ENCODE measurements around the gene SEC22B. TPM values are rescaled to one million over a fixed set of nuclear protein-coding genes. Genes with fewer than 3 reads are reported as not detected.
A peak's percentile ranks its signal among the peaks of the same experiment; 100 is the strongest.
"Not testable (repeated sequence)": the region's sequence is repeated elsewhere in the genome, so short reads cannot be mapped to it uniquely, and the experiment has no call there.

Gene SEC22B
- total and polyA plus RNA-seq, 4 donors, result 25.1 to 39.1 (median 25.7) TPM

DNA sequence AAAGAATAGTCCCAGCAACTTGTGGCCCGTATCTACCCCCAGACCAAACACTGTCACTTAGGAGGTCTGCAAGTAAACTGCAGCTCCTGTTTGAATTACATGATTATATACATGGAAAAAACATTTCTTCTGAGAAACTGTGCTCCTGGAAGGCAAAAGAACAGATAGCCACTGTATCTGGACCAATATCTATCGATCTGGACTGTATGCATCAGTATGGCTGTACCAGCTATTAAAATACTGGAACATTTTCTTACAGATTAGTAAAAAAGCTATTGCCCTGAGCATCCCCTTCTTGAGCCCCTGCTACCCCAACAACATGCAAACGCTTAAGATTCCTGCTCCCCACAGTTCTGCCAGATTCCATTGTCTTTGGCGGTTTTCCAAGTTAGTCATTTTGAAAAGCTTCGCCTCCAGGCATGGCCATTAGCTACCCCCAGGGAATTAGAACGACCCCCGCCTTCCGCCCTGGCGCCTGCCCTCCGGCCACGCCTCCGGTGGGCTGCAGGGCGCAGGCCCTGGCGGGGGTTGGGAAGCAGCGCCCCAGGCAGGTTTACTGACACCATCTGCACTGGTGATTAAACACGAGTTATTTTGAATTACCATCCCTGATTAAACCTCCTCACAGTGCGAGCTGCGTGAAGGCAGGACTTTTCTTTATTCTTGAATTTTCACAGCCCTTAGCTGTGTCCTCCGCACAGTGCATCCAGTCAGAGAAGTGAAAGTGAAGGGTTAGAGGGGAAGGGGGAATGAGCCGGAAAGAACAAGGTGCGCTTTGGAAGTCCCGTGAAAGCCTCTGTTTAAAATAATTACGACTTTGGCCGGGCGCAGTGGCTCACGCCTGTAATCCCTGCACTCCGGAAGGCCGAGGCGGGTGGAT lies 3.7 kb upstream of the SEC22B start:
- not testable (repeated sequence) for H3K9me3 ChIP-seq (ENCODE audit: control insufficient read depth, insufficient read depth, low read length); H3K4me3 ChIP-seq (ENCODE audit: low read depth, low read length); H3K27me3 ChIP-seq (ENCODE audit: control insufficient read depth, insufficient read depth, low read length); H3K4me1 ChIP-seq (ENCODE audit: control insufficient read depth, insufficient read depth, low read length); H3K36me3 ChIP-seq (ENCODE audit: control insufficient read depth, insufficient read depth, low read length)
- peak overlapping the region; percentile 60 for H3K27ac ChIP-seq (ENCODE audit: low read depth, low read length)
- peak in 2 of 6 donors; percentile 72 to 75 for DNase-seq (ENCODE audit: low read depth in 4 of 6, low spot score in 6 of 6)
- 6% methylated on average over 7 of the region's 29 CpGs for WGBS (ENCODE audit: insufficient coverage)

DNA sequence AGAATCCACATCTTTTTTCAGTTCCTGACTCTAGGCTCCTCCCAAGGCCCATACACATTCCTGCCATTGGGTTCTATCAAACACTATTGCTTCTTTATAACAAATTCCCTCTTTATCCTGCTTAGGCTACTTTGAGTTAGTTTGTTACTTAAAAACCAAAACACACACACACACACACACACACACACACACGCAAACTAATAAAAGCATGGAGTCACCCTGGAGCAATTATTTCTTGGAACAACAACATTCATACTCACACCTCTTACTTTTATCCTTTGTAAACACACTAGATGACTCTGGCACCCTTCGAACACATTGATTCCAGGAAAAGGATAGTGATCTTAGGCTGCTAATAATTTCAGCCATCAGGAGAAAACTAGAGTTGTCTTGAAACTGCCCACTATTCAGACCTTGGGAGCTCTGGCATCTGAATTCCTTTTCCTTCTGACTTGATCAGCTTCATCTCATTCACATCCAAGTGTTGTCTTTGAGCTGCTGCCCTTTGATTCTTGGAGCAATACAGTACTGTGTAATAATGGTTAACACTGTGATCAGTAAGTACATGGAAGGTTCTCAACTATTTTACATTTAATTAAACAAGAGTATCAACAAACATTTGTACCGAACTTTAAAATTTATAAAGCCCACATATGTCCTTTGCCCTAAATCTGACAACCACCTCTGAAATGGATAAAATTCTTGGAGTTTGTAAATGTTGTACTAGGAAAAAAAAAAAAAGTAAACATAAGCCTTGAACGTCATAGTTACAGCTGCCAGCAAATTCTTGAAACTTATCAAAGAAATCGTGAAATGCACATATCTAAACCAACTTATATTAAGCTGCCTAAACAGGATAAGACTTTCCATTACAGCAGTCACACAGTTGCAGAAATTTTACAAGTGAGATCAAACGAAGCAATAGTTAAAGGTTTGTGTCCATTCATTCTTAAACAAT lies 2.8 kb upstream of the SEC22B start:
- no peaks in the 10 kb centered on the region for H3K9me3 ChIP-seq (ENCODE audit: control insufficient read depth, insufficient read depth, low read length)
- 80% methylated on average over 1 of the region's 6 CpGs for WGBS (ENCODE audit: insufficient coverage)
- DNase-seq (ENCODE audit: low read depth in 4 of 6, low spot score in 6 of 6), result peak in 2 of 6 donors; percentile 17 to 22
- peak overlapping the region; percentile 60 for H3K27ac ChIP-seq (ENCODE audit: low read depth, low read length)
- no peak overlapping the region for H3K4me3 ChIP-seq (ENCODE audit: low read depth, low read length)
- H3K4me1 ChIP-seq (ENCODE audit: control insufficient read depth, insufficient read depth, low read length), result peaks cover 3% of the 10 kb centered on the region
- no peaks in the 10 kb centered on the region for H3K36me3 ChIP-seq (ENCODE audit: control insufficient read depth, insufficient read depth, low read length)
- H3K27me3 ChIP-seq (ENCODE audit: control insufficient read depth, insufficient read depth, low read length), result no peaks in the 10 kb centered on the region

DNA sequence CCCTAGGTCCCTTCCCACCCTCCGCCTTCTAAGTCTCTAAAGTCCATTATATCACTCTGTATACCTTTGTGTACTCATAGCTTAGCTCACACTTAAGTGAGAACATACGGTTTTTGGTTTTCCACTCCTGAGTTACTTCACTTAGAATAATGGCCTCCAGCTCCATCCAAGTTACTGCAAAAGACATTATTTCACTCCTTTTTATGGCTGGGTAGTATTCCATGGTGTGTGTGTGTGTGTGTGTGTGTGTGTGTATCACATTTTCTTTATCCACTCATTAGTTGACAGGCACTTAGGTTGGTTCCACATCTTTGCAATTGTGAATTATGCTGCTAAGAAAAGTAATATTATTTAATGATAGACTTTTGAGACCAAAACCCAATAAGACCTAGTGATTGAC lies 1.7 kb upstream of the SEC22B start:
- not testable (repeated sequence) for H3K4me3 ChIP-seq (ENCODE audit: low read depth, low read length); DNase-seq (ENCODE audit: low read depth in 4 of 6, low spot score in 6 of 6); H3K27ac ChIP-seq (ENCODE audit: low read depth, low read length); H3K4me1 ChIP-seq (ENCODE audit: control insufficient read depth, insufficient read depth, low read length); H3K36me3 ChIP-seq (ENCODE audit: control insufficient read depth, insufficient read depth, low read length); H3K27me3 ChIP-seq (ENCODE audit: control insufficient read depth, insufficient read depth, low read length); H3K9me3 ChIP-seq (ENCODE audit: control insufficient read depth, insufficient read depth, low read length)
- 90% methylated on average over 1 of the region's 2 CpGs for WGBS (ENCODE audit: insufficient coverage)

DNA sequence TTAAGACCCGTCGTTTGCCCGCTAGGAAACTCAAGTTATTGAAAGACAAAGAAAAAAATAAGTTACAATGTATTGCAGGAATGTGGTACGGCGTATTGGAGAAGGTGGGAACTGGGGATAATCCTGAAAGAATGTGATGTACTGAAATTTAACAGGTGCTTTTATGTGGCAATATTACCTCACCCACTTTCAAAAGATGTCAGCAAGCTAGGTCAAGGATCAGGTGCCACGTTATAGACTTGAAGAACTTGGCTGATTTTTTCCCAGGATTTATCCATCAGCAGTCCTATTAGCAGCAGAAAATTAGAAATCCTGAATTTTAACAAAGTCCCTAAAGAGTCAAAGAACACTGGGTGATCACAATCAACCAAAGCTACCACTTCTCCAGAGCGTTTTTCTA lies 632 bp downstream of the SEC22B start:
- not testable (repeated sequence) for H3K4me1 ChIP-seq (ENCODE audit: control insufficient read depth, insufficient read depth, low read length); H3K27me3 ChIP-seq (ENCODE audit: control insufficient read depth, insufficient read depth, low read length); H3K9me3 ChIP-seq (ENCODE audit: control insufficient read depth, insufficient read depth, low read length); H3K36me3 ChIP-seq (ENCODE audit: control insufficient read depth, insufficient read depth, low read length)
- peak overlapping the region; percentile 93 for H3K27ac ChIP-seq (ENCODE audit: low read depth, low read length)
- DNase-seq (ENCODE audit: low read depth in 4 of 6, low spot score in 6 of 6), result peak in 1 of 6 donors; percentile 7
- H3K4me3 ChIP-seq (ENCODE audit: low read depth, low read length), result peak overlapping the region; percentile 77
- 0% methylated on average over 2 of the region's 7 CpGs for WGBS (ENCODE audit: insufficient coverage)

DNA sequence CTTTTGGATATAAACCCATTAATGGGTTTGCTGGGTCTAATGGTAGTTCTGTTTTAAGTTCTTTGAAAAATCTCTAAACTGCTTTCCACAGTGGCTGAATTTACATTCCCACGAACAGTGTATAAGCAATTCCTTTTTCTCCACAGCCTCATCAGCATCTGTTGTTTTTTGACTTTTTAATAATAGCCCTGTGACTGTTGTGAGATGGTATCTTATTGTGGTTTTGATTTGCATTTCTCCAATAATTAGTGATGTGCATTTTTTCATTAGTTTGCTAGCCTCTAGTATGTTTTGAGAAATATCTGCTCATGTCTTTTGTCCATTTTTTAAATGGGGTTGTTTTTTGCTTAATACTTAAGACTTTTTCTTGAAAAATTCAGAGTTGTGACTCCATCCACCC lies 11.6 kb downstream of the SEC22B start:
- not testable (repeated sequence) for H3K4me1 ChIP-seq (ENCODE audit: control insufficient read depth, insufficient read depth, low read length); H3K4me3 ChIP-seq (ENCODE audit: low read depth, low read length); DNase-seq (ENCODE audit: low read depth in 4 of 6, low spot score in 6 of 6); H3K9me3 ChIP-seq (ENCODE audit: control insufficient read depth, insufficient read depth, low read length); H3K27ac ChIP-seq (ENCODE audit: low read depth, low read length); H3K27me3 ChIP-seq (ENCODE audit: control insufficient read depth, insufficient read depth, low read length); H3K36me3 ChIP-seq (ENCODE audit: control insufficient read depth, insufficient read depth, low read length)
- no CpG with 5 or more reads among the region's 1 CpG for WGBS (ENCODE audit: insufficient coverage)

DNA sequence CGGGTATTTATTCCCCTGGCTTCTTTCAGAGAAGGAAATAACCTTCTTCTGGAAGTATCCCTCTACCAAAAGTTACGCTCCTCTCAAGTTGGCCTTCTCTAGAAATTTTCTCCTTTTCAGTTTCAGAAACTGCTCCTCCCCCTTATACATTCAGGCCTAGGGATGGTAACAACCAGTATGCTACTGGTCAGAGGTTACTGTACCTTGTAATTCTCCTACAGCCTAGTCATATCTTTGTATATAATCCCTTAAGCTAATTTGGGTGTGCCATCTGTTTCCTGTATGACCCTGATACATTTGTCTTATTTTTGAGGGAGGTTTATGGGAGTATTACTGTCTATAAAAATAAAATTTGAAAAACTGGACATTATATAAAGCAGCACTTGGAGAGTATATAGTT lies 14.3 kb downstream of the SEC22B start:
- H3K27me3 ChIP-seq (ENCODE audit: control insufficient read depth, insufficient read depth, low read length); H3K9me3 ChIP-seq (ENCODE audit: control insufficient read depth, insufficient read depth, low read length); H3K27ac ChIP-seq (ENCODE audit: low read depth, low read length); DNase-seq (ENCODE audit: low read depth in 4 of 6, low spot score in 6 of 6); H3K4me1 ChIP-seq (ENCODE audit: control insufficient read depth, insufficient read depth, low read length); H3K4me3 ChIP-seq (ENCODE audit: low read depth, low read length); H3K36me3 ChIP-seq (ENCODE audit: control insufficient read depth, insufficient read depth, low read length): not testable (repeated sequence)
- WGBS (ENCODE audit: insufficient coverage), result no CpG with 5 or more reads among the region's 2 CpGs

DNA sequence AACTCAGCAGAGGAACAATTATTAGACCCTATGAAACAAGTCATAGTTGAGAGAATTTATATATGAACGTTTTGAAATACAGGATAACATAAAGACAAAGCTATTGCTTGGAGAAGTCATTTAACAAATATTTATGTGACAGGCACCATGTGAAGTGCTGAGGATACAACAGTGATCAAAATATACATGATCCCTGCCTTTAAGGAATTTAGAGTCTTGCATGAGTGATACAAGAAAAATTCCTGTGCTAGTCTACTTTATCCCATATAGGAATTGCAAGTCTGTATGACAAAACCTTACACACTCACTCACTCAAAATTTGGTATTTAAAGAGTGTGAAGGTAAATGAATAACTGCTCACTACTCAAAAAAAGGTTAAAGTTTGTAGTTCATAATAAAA lies 17.8 kb downstream of the SEC22B start:
- not testable (repeated sequence) for H3K4me3 ChIP-seq (ENCODE audit: low read depth, low read length); DNase-seq (ENCODE audit: low read depth in 4 of 6, low spot score in 6 of 6); H3K27me3 ChIP-seq (ENCODE audit: control insufficient read depth, insufficient read depth, low read length); H3K27ac ChIP-seq (ENCODE audit: low read depth, low read length); H3K36me3 ChIP-seq (ENCODE audit: control insufficient read depth, insufficient read depth, low read length); H3K4me1 ChIP-seq (ENCODE audit: control insufficient read depth, insufficient read depth, low read length); H3K9me3 ChIP-seq (ENCODE audit: control insufficient read depth, insufficient read depth, low read length)
- WGBS (ENCODE audit: insufficient coverage), result no CpG with 5 or more reads among the region's 1 CpG

DNA sequence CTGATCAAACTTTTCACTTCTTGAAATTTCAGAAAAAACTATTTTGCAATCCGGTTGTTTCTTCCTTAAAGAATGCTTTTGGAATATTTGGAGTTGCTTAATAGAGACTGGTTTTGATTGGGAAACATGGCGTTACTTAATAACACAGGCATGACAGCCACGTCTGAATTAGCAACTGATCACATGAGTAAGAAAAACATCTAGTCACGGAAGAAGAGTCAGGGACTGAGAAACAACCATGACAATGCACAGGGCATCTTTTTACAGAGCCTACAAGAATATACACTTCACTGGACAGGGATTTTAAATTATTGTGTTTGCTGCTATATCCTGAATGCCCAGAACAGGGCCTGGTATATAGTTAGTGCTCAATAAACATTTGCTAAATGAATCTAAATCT lies 18.2 kb downstream of the SEC22B start:
- not testable (repeated sequence) for H3K4me1 ChIP-seq (ENCODE audit: control insufficient read depth, insufficient read depth, low read length); H3K27ac ChIP-seq (ENCODE audit: low read depth, low read length); DNase-seq (ENCODE audit: low read depth in 4 of 6, low spot score in 6 of 6); H3K36me3 ChIP-seq (ENCODE audit: control insufficient read depth, insufficient read depth, low read length); H3K27me3 ChIP-seq (ENCODE audit: control insufficient read depth, insufficient read depth, low read length); H3K9me3 ChIP-seq (ENCODE audit: control insufficient read depth, insufficient read depth, low read length); H3K4me3 ChIP-seq (ENCODE audit: low read depth, low read length)
- no CpG with 5 or more reads among the region's 4 CpGs for WGBS (ENCODE audit: insufficient coverage)

DNA sequence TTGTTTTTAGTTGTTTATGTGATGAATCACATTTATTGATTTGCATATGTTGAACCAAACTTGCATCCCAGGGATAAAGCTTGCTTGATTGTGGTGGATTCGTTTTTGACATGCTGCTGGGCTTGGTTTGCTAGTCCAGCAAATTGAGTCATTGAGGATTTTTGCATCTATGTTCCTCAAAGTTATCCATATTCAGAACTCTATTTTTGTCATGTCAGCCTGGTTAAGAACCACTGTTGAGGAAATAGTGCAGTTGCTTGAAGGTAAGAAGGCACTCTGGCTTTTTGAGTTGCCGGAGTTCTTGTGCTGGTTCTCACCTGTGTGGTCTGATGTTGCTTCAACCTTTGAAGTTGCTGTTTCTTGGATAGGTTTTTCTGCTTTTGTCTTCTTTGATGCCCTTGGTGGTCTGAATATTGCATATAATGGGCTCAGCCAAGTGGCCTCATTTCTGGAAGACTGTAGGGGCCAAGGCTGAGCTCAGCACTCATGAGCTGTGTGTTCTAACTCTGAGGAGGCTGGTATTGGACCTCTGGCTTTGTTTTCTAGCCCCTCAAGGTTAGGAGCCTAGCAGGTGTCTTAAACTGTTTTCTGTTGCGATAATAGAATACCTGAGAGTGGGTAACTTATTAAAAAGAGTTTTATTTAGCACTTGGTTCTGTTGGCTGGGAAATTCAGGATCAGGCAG lies 26.0 kb downstream of the SEC22B start:
- H3K27ac ChIP-seq (ENCODE audit: low read depth, low read length), result not testable (repeated sequence)

More for the DNA sequence above, 26.0 kb downstream of the SEC22B start:
- H3K4me1 ChIP-seq (ENCODE audit: control insufficient read depth, insufficient read depth, low read length); H3K27me3 ChIP-seq (ENCODE audit: control insufficient read depth, insufficient read depth, low read length); DNase-seq (ENCODE audit: low read depth in 4 of 6, low spot score in 6 of 6); H3K4me3 ChIP-seq (ENCODE audit: low read depth, low read length); H3K36me3 ChIP-seq (ENCODE audit: control insufficient read depth, insufficient read depth, low read length); H3K9me3 ChIP-seq (ENCODE audit: control insufficient read depth, insufficient read depth, low read length): not testable (repeated sequence)
- no CpG with 5 or more reads among the region's 3 CpGs for WGBS (ENCODE audit: insufficient coverage)
